GM13977 (cell line): ENCODE results near the gene KBTBD4.
A peak's percentile ranks its signal among the peaks of the same experiment; 100 is the strongest.

ENCODE experiments used
- DNase-seq: peaks from one replicate; pipeline ENCODE4 v3.0.0; 2012; ENCODE audit warnings: low spot score
- CTCF ChIP-seq: IDR thresholded peaks from 2 replicates; pipeline ENCODE4 v1.5.1; 2012; ENCODE audit warnings: mild to moderate bottlenecking, control low read depth; ENCODE audit not compliant: insufficient read depth; ENCODE audit errors: extremely low read depth, missing control alignments
- in situ Hi-C: fragments of 300-500 bp; cut with MboI; formaldehyde crosslinking; loops from one replicate; pipeline ENCODE4 v1.12.0; 2022; ENCODE audit warnings: low sequenced_read_pairs, low pct_unique_long_range_greater_than_20kb, mixed read lengths, inconsistent platforms; ENCODE audit not compliant: unreplicated experiment

Gene KBTBD4

GRCh38 chr11:47578524-47579494 is at the start of gene KBTBD4, which contains the start of gene NDUFS3:
TSS of gene KBTBD4 (minus strand) at chr11:47578970. CDS start at chr11:47578951, 19 bp downstream.
TSS of gene NDUFS3 (plus strand) at chr11:47579074. CDS start at chr11:47579092, 18 bp downstream.
- TF ChIP-seq CTCF: peak; percentile 4
- in situ Hi-C loops: no loop called here
- peak; percentile 91 for DNase-seq

GRCh38 chr11:47628026-47628425 is 49.3 kb upstream of the KBTBD4 start:
- in situ Hi-C loops: no loop called here
- no peak for TF ChIP-seq CTCF
- DNase-seq: no peak

GRCh38 chr11:47626234-47626633 is 47.5 kb upstream of the KBTBD4 start:
- in situ Hi-C loops: no loop called here
- no peak for DNase-seq
- no peak for TF ChIP-seq CTCF

- in situ Hi-C loops: no loop called here
- TF ChIP-seq CTCF: no peak
- DNase-seq: no peak
These were observed 42.1 kb upstream of the KBTBD4 start for GRCh38 chr11:47620836-47621378.

GRCh38 chr11:47617417-47617809 is 38.6 kb upstream of the KBTBD4 start:
- DNase-seq: no peak
- TF ChIP-seq CTCF: no peak
- in situ Hi-C loops: no loop called here

- DNase-seq: no peak
- in situ Hi-C loops: no loop called here
- peak; percentile 78 for TF ChIP-seq CTCF
These were observed 38.1 kb upstream of the KBTBD4 start for GRCh38 chr11:47616726-47617416.
